ENCODE results near the gene PAGE1.

DNA sequence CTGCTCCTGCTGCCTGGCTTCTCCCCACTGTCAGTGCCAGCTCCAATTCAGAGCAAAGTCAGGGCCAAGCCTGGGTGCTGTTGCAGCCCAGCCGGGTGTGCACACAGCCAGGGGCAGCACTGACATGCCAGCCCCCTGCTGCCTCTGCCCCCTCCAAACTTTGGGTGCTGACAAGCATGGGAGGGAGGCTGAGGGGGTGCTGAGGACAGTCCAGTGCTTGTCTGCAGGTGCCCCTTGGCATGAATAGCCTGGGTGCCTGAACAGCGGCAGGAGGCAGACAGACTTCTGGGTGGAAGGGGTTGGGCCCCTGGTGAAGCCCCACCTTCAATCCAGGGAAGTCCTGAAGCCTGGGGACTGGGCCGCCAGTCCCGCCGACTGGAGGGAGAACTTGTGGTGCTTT lies 31.2 kb upstream of the PAGE1 start:
- TF ChIP-seq EZH2 (IDR thresholded peaks at IDR 0.05; ENCODE audit: low read length, missing control alignments): no peak
- TF ChIP-seq, protein P1, sequence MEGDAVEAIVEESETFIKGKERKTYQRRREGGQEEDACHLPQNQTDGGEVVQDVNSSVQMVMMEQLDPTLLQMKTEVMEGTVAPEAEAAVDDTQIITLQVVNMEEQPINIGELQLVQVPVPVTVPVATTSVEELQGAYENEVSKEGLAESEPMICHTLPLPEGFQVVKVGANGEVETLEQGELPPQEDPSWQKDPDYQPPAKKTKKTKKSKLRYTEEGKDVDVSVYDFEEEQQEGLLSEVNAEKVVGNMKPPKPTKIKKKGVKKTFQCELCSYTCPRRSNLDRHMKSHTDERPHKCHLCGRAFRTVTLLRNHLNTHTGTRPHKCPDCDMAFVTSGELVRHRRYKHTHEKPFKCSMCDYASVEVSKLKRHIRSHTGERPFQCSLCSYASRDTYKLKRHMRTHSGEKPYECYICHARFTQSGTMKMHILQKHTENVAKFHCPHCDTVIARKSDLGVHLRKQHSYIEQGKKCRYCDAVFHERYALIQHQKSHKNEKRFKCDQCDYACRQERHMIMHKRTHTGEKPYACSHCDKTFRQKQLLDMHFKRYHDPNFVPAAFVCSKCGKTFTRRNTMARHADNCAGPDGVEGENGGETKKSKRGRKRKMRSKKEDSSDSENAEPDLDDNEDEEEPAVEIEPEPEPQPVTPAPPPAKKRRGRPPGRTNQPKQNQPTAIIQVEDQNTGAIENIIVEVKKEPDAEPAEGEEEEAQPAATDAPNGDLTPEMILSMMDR (conservative IDR thresholded peaks at IDR 0.05 in 1 of 2, IDR thresholded peaks at IDR 0.05 in 1 of 2; ENCODE audit: low read depth in 1 of 2, low read length in 2 of 2): no peak

Measured in fibroblast of lung (primary cell).